Fibroblast of lung (primary cell): ENCODE data around the gene SERGEF.

Experiments
- CTCF ChIP-seq, 2 donors: IDR thresholded peaks in 1 of 2; conservative IDR thresholded peaks in 1 of 2; 1 replicate in 1 of 2; 2 replicates in 1 of 2; pipeline ENCODE4 v1.5.1; 2011 to 2012; ENCODE audit warnings: low read length in 2 of 2, control low read depth in 1 of 2, inconsistent platforms in 1 of 2, low read depth in 1 of 2, mild to moderate bottlenecking in 1 of 2
- EZH2 ChIP-seq: IDR thresholded peaks from 2 replicates; pipeline ENCODE4 v1.5.1; 2012; ENCODE audit warnings: low read length, control low read depth, mild to moderate bottlenecking; ENCODE audit errors: missing control alignments

DNA sequence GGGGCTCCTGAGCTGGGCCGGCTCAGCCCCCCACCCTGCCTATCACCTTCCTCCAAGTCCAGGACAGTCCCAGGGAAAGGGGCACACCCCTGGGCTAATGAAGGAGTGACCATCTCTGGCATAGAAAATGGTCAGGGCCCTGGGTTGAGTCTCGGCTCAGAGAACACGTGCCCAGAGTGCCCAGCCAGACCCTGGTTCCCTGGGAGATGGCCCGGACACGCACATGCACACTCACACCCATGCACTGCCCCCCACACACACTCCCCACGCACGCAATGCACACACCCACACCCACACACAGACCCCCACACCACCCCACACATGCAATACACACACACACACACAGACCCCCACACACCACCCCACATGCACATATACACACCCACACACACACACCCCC lies 249.6 kb downstream of the SERGEF start:
- TF ChIP-seq CTCF (conservative IDR thresholded peaks at IDR 0.05 in 1 of 2, IDR thresholded peaks at IDR 0.05 in 1 of 2; ENCODE audit: low read depth in 1 of 2, low read length in 2 of 2), result no peak
- no peak for TF ChIP-seq EZH2
